HepG2 (cell line): Measurements from ENCODE around the gene TP53TG5. TPM values are rescaled to one million over a fixed set of nuclear protein-coding genes. Genes with fewer than 3 reads are reported as not detected.
A peak's percentile ranks its signal among the peaks of the same experiment; 100 is the strongest.

Experiments
- CREB3 ChIP-seq: sonication (generic); formaldehyde crosslinking; IDR thresholded peaks from 2 replicates; pipeline ENCODE4 v1.5.0; 2020; ENCODE audit warnings: missing genetic modification reagents
- DRAP1 ChIP-seq: IDR thresholded peaks from 2 replicates; pipeline ENCODE4 v1.6.1; 2016; ENCODE audit warnings: missing genetic modification reagents, missing compliant biosample characterization
- FOXK1 ChIP-seq: sonication (generic); formaldehyde crosslinking; IDR thresholded peaks from 2 replicates; pipeline ENCODE4 v1.4.0; 2020; ENCODE audit warnings: low read depth, missing genetic modification reagents, borderline replicate concordance
- FOXK2 ChIP-seq: fragments of 450-650 bp; IDR thresholded peaks from 2 replicates; pipeline ENCODE4 v1.6.1; 2016
- GABPA ChIP-seq, 2 experiments: IDR thresholded peaks; 2 replicates each; pipeline ENCODE4 v1.6.1; 2011 to 2016; ENCODE audit warnings: low read depth in 2 of 2, low read length in 1 of 2, missing biosample characterization in 1 of 2, missing genetic modification characterization in 1 of 2
- GATAD1 ChIP-seq: IDR thresholded peaks from 2 replicates; pipeline ENCODE4 v1.6.1; 2016; ENCODE audit warnings: missing genetic modification reagents, missing compliant biosample characterization
- HNRNPH1 ChIP-seq: fragments of 200-400 bp; formaldehyde crosslinking; optimal IDR thresholded peaks from 2 replicates; pipeline ENCODE3; 2017; ENCODE audit warnings: mild to moderate bottlenecking, low read depth, low read length
- KDM6A ChIP-seq: IDR thresholded peaks from 2 replicates; pipeline ENCODE4 v1.6.1; 2016; ENCODE audit warnings: low read depth
- KMT2A ChIP-seq: sonication (generic); formaldehyde crosslinking; IDR thresholded peaks from 2 replicates; pipeline ENCODE4 v1.4.0; 2020; ENCODE audit warnings: missing genetic modification reagents
- MED1 ChIP-seq: sonication (generic); formaldehyde crosslinking; IDR thresholded peaks from 2 replicates; pipeline ENCODE4 v1.4.0; 2020; ENCODE audit warnings: missing genetic modification reagents
- MEIS1 ChIP-seq: sonication (generic); formaldehyde crosslinking; IDR thresholded peaks from 2 replicates; pipeline ENCODE4 v1.9.0; 2021; ENCODE audit warnings: mild to moderate bottlenecking, missing genetic modification reagents, moderate library complexity, borderline replicate concordance
- MXD3 ChIP-seq: IDR thresholded peaks from 2 replicates; pipeline ENCODE4 v1.6.1; 2016; ENCODE audit warnings: mild to moderate bottlenecking, missing biosample characterization, missing genetic modification reagents
- MYC ChIP-seq: sonication (generic); formaldehyde crosslinking; IDR thresholded peaks from 2 replicates; pipeline ENCODE4 v1.9.0; 2021; ENCODE audit warnings: missing genetic modification reagents, borderline replicate concordance
- NFKB2 ChIP-seq: sonication (generic); formaldehyde crosslinking; IDR thresholded peaks from 2 replicates; pipeline ENCODE4 v1.4.0; 2020; ENCODE audit warnings: missing genetic modification reagents, borderline replicate concordance
- YEATS2 ChIP-seq: sonication (generic); formaldehyde crosslinking; IDR thresholded peaks from 2 replicates; pipeline ENCODE4 v1.4.0; 2020; ENCODE audit warnings: missing genetic modification reagents, borderline replicate concordance
- ZNF136 ChIP-seq: sonication (generic); formaldehyde crosslinking; IDR thresholded peaks from 2 replicates; pipeline ENCODE4 v1.8.1; 2022; ENCODE audit warnings: low read depth, mild to moderate bottlenecking, moderate library complexity, missing genetic modification reagents
- ZNF256 ChIP-seq: sonication (generic); formaldehyde crosslinking; conservative IDR thresholded peaks from 2 replicates; pipeline ENCODE4 v1.4.0; 2020; ENCODE audit warnings: missing genetic modification reagents
- ZNF749 ChIP-seq: sonication (generic); formaldehyde crosslinking; IDR thresholded peaks from 2 replicates; pipeline ENCODE4 v1.8.0; 2022; ENCODE audit warnings: mild to moderate bottlenecking, missing genetic modification reagents, moderate library complexity, borderline replicate concordance
- ZNF75D ChIP-seq: sonication (generic); formaldehyde crosslinking; IDR thresholded peaks from 2 replicates; pipeline ENCODE4 v1.8.1; 2023; ENCODE audit warnings: missing genetic modification reagents, mild to moderate bottlenecking, borderline replicate concordance
- ZNF766 ChIP-seq: sonication (generic); formaldehyde crosslinking; IDR thresholded peaks from 2 replicates; pipeline ENCODE4 v1.5.0; 2020; ENCODE audit warnings: missing genetic modification reagents, borderline replicate concordance
- polyA plus RNA-seq, 8 experiments: library from polyadenylated mRNA; depleted of rRNA in 3 of 8; stranded (reverse) in 7 of 8; unstranded in 1 of 8; fragments of >200 nt; fragmentation: Illumina TruSeq in 4 of 8; extraction: Trizol in 4 of 8; gene quantifications; 2 replicates each; pipeline versions ENCODE4 v1.2.1 to v1.2.3, GENCODE V29; 2011 to 2016; ENCODE audit warnings: low read depth in 4 of 8, missing spikeins in 1 of 8, mixed read lengths in 1 of 8; ENCODE audit not compliant: insufficient read depth in 1 of 8
- total RNA-seq, 5 experiments: library from RNA; depleted of rRNA; stranded (reverse); fragments of >200 nt; fragmentation: Illumina TruSeq; extraction: Trizol; gene quantifications; 2 replicates each; pipeline ENCODE4 v1.2.3, GENCODE V29; 2016; ENCODE audit warnings: low read depth in 1 of 5

TP53TG5 gene
- total and polyA plus RNA-seq, 2 of the 13 experiments (the other 11 are each of a cell fraction or from before 2014, with no cell fraction given) = 0.11 TPM; not detected in 1

GRCh38 chr20:45373353-45374100 lies 4.6 kb downstream of the TP53TG5 start (continued):
- peak; percentile 32; the same call in 1 of the 2 replicates for TF ChIP-seq FOXK1 (CRISPR knock-in tag)
- no peak for TF ChIP-seq CREB3 (CRISPR knock-in tag)
- TF ChIP-seq MEIS1 = peak; percentile 65; the same call in 1 of the 2 replicates
- TF ChIP-seq MYC (CRISPR knock-in tag) = peak; percentile 36; the same call in 1 of the 2 replicates
- peak; percentile 76; the same call in 1 of the 2 replicates for TF ChIP-seq NFKB2
- no peak for TF ChIP-seq HNRNPH1
- TF ChIP-seq GABPA (IDR thresholded peaks at IDR 0.05; ENCODE audit: low read depth, low read length) = no peak
- TF ChIP-seq GABPA (CRISPR knock-in tag; IDR thresholded peaks at IDR 0.05; ENCODE audit: low read depth) = no peak
- TF ChIP-seq DRAP1 (CRISPR knock-in tag) = no peak
- no peak for TF ChIP-seq FOXK2
- peak; percentile 68; the same call in 1 of the 2 replicates for TF ChIP-seq ZNF766 (CRISPR knock-in tag)
- peak; percentile 51; the same call in 1 of the 2 replicates for TF ChIP-seq GATAD1 (CRISPR knock-in tag)
- TF ChIP-seq KMT2A (CRISPR knock-in tag) = peak; percentile 59
- no peak for TF ChIP-seq ZNF75D
- peak; percentile 54; the same call in 1 of the 2 replicates for TF ChIP-seq YEATS2 (CRISPR knock-in tag)
- TF ChIP-seq MXD3 (CRISPR knock-in tag) = 0 out of 2 replicates have a peak, but pooled peaks have one; percentile 25
- TF ChIP-seq ZNF256 (CRISPR knock-in tag) = 0 out of 2 replicates have a peak, but pooled peaks have one; percentile 18
- TF ChIP-seq ZNF136 (CRISPR knock-in tag) = no peak
- no peak for TF ChIP-seq ZNF749 (CRISPR knock-in tag)
- no peak for TF ChIP-seq KDM6A
- TF ChIP-seq MED1 (CRISPR knock-in tag) = peak; percentile 58
